Liver (tissue), 9 donors: ENCODE measurements around the gene RSBN1. TPM values are rescaled to one million over a fixed set of nuclear protein-coding genes. Genes with fewer than 3 reads are reported as not detected.
"Not testable (repeated sequence)": the region's sequence is repeated elsewhere in the genome, so short reads cannot be mapped to it uniquely, and the experiment has no call there.

Source experiments
- DNase-seq: peaks from one replicate; pipeline ENCODE4 v3.0.0-alpha.2; 2017; ENCODE audit warnings: low spot score
- H3K27ac ChIP-seq, 2 donors: one replicate each; pipeline ENCODE4 v1.7.0; 2013; ENCODE audit warnings: inconsistent platforms in 2 of 2, low read length in 2 of 2, control low read depth in 1 of 2, low read depth in 1 of 2, mild to moderate bottlenecking in 1 of 2
- H3K27me3 ChIP-seq, 4 donors: one replicate each; pipeline versions ENCODE4 v1.6.1 to v1.7.0; 2013; ENCODE audit warnings: low read length in 3 of 4, inconsistent platforms in 1 of 4, mild to moderate bottlenecking in 1 of 4, moderate library complexity in 1 of 4; ENCODE audit not compliant: control insufficient read depth in 4 of 4, insufficient read depth in 4 of 4
- H3K36me3 ChIP-seq, 4 donors: one replicate each; pipeline versions ENCODE4 v1.6.1 to v1.7.0; 2013; ENCODE audit warnings: low read length in 3 of 4, mild to moderate bottlenecking in 3 of 4, low read depth in 1 of 4, moderate library complexity in 1 of 4; ENCODE audit not compliant: control insufficient read depth in 4 of 4, insufficient read depth in 3 of 4
- H3K4me1 ChIP-seq, 4 donors: one replicate each; pipeline versions ENCODE4 v1.6.1 to v1.7.0; 2013; ENCODE audit warnings: low read length in 3 of 4, mild to moderate bottlenecking in 3 of 4, moderate library complexity in 1 of 4; ENCODE audit not compliant: control insufficient read depth in 4 of 4, insufficient read depth in 4 of 4
- H3K4me3 ChIP-seq, 3 donors: one replicate each; pipeline versions ENCODE4 v1.6.1 to v1.7.0; 2013; ENCODE audit warnings: low read length in 3 of 3, control low read depth in 1 of 3, low read depth in 1 of 3, mild to moderate bottlenecking in 1 of 3
- H3K9ac ChIP-seq, 2 donors: one replicate each; pipeline ENCODE4 v1.7.0; 2013; ENCODE audit warnings: low read length in 2 of 2, mild to moderate bottlenecking in 2 of 2, moderate library complexity in 2 of 2, control low read depth in 1 of 2, low read depth in 1 of 2
- H3K9me3 ChIP-seq, 4 donors: one replicate each; pipeline versions ENCODE4 v1.6.1 to v1.7.0; 2013; ENCODE audit warnings: low read length in 3 of 4; ENCODE audit not compliant: control insufficient read depth in 4 of 4
- EGR1 ChIP-seq, 2 donors: IDR thresholded peaks; 2 replicates each; pipeline ENCODE4 v1.6.1; 2016 to 2018; ENCODE audit warnings: antibody characterized with exemption in 2 of 2, low read depth in 2 of 2
- FOXA1 ChIP-seq: IDR thresholded peaks from 2 replicates; pipeline ENCODE4 v1.6.1; 2016; ENCODE audit warnings: antibody characterized with exemption
- FOXA2 ChIP-seq: IDR thresholded peaks from 2 replicates; pipeline ENCODE4 v1.6.1; 2016; ENCODE audit warnings: antibody characterized with exemption
- GABPA ChIP-seq, 2 donors: IDR thresholded peaks in 1 of 2; conservative IDR thresholded peaks in 1 of 2; 2 replicates each; pipeline ENCODE4 v1.6.1; 2016; ENCODE audit warnings: antibody characterized with exemption in 2 of 2, mild to moderate bottlenecking in 1 of 2, moderate library complexity in 1 of 2
- HNF4A ChIP-seq, 2 donors: conservative IDR thresholded peaks; 2 replicates each; pipeline ENCODE4 v1.6.1; 2016; ENCODE audit warnings: antibody characterized with exemption in 2 of 2, mild to moderate bottlenecking in 2 of 2
- HNF4G ChIP-seq: IDR thresholded peaks from 2 replicates; pipeline ENCODE4 v1.6.1; 2016; ENCODE audit warnings: antibody characterized with exemption
- JUND ChIP-seq, 2 donors: IDR thresholded peaks; 2 replicates each; pipeline ENCODE4 v1.6.1; 2016; ENCODE audit warnings: antibody characterized with exemption in 2 of 2
- NR2F2 ChIP-seq: IDR thresholded peaks from 2 replicates; pipeline ENCODE4 v1.6.1; 2016; ENCODE audit warnings: antibody characterized with exemption
- RAD21 ChIP-seq, 2 donors: IDR thresholded peaks; 2 replicates each; pipeline ENCODE4 v1.6.1; 2016; ENCODE audit warnings: antibody characterized with exemption in 2 of 2, mild to moderate bottlenecking in 2 of 2
- RXRA ChIP-seq, 2 donors: IDR thresholded peaks; 2 replicates each; pipeline ENCODE4 v1.6.1; 2017 to 2018; ENCODE audit warnings: antibody characterized with exemption in 2 of 2, mild to moderate bottlenecking in 1 of 2
- SP1 ChIP-seq: IDR thresholded peaks from 2 replicates; pipeline ENCODE4 v1.6.1; 2018; ENCODE audit warnings: antibody characterized with exemption, mild to moderate bottlenecking
- TAF1 ChIP-seq: conservative IDR thresholded peaks from 2 replicates; pipeline ENCODE4 v1.6.1; 2016; ENCODE audit warnings: antibody characterized with exemption, mild to moderate bottlenecking
- YY1 ChIP-seq: IDR thresholded peaks from 2 replicates; pipeline ENCODE4 v1.6.1; 2016; ENCODE audit warnings: antibody characterized with exemption, mild to moderate bottlenecking
- WGBS: extraction: QIAGEN DNeasy Blood & Tissue Kit; methylation state at CpG from one replicate; pipeline ENCODE4 v1.1.7; 2013; 5-methylcytosine and 5-hydroxymethylcytosine counted together
- polyA plus RNA-seq, 2 donors: library from polyadenylated mRNA; stranded (reverse) in 1 of 2; unstranded in 1 of 2; fragments of 200-250 nt in 1 of 2; fragments of >200 nt in 1 of 2; fragmentation: Nextera tagmentation in 1 of 2; extraction: Ambion mirVana in 1 of 2; gene quantifications; one replicate each; pipeline versions ENCODE4 v1.2.1 to v1.2.3, GENCODE V29; 2013 to 2015
- total RNA-seq, 2 donors: library from RNA; depleted of rRNA; stranded (reverse); fragments of >200 nt; gene quantifications; one replicate each; pipeline ENCODE4 v1.2.3, GENCODE V29; 2014
- TF ChIP-seq, protein P1 (sequence below): IDR thresholded peaks from 2 replicates; pipeline ENCODE4 v1.6.1; 2016; ENCODE audit warnings: antibody characterized with exemption
- TF ChIP-seq, protein P2 (sequence below): fragments of 150-350 bp; IDR thresholded peaks from 2 replicates; pipeline ENCODE4 v1.5.1; 2017; ENCODE audit warnings: improper control_type of control experiment, low read depth, low read length; ENCODE audit not compliant: missing input control
- TF ChIP-seq, protein P3 (sequence below): IDR thresholded peaks from 2 replicates; pipeline ENCODE4 v1.6.1; 2016; ENCODE audit warnings: antibody characterized with exemption, mild to moderate bottlenecking
- TF ChIP-seq, protein P4 (sequence below): IDR thresholded peaks from 2 replicates; pipeline ENCODE4 v1.6.1; 2016; ENCODE audit warnings: antibody characterized with exemption
- TF ChIP-seq, protein P5 (sequence below): IDR thresholded peaks from 2 replicates; pipeline ENCODE4 v1.6.1; 2016; ENCODE audit warnings: antibody characterized with exemption
- donor health status: healthy.
- donor health status: healthy.
- donor health status: healthy.
- donor health status: healthy.
- donor health status: healthy.

The RSBN1 gene
- total and polyA plus RNA-seq, 4 donors = 2.3 to 11.3 (median 5.6) TPM

DNA sequence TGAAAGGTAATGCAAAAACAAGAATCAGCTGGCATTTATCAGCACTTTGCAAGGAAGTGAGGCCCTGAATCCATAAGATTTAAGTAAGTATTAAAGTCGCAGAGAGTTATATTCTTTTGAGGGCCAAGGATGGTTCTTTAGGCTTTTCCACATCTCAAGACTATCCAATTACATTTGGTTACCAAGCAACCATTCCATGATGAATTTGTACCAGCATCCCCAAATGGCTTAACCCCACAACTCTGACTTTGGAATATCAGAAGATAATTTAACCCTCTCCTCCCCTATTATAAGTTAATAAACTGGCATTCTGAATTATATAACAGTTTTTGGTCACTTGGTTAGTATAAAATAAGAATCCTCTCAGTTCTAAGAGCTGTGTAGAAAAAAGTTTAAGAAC is 55.8 kb downstream of the RSBN1 start:
- no peak overlapping the region for H3K9ac ChIP-seq
- peaks cover 1 to 23% (median 14%) of the 10 kb centered on the region in 4 donors for H3K4me1 ChIP-seq
- WGBS = 97% methylated on average over 1 of the region's 1 CpG
- no peak overlapping the region for H3K4me3 ChIP-seq
- no peak for DNase-seq
- H3K36me3 ChIP-seq = peaks cover 0 to 4% (median 0%) of the 10 kb centered on the region in 4 donors
- H3K9me3 ChIP-seq = no peaks in the 10 kb centered on the region
- H3K27me3 ChIP-seq = no peaks in the 10 kb centered on the region
- no peak overlapping the region for H3K27ac ChIP-seq
- TF ChIP-seq, protein P1, sequence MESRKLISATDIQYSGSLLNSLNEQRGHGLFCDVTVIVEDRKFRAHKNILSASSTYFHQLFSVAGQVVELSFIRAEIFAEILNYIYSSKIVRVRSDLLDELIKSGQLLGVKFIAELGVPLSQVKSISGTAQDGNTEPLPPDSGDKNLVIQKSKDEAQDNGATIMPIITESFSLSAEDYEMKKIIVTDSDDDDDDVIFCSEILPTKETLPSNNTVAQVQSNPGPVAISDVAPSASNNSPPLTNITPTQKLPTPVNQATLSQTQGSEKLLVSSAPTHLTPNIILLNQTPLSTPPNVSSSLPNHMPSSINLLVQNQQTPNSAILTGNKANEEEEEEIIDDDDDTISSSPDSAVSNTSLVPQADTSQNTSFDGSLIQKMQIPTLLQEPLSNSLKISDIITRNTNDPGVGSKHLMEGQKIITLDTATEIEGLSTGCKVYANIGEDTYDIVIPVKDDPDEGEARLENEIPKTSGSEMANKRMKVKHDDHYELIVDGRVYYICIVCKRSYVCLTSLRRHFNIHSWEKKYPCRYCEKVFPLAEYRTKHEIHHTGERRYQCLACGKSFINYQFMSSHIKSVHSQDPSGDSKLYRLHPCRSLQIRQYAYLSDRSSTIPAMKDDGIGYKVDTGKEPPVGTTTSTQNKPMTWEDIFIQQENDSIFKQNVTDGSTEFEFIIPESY = no peak
- TF ChIP-seq JUND (IDR thresholded peaks at IDR 0.05) (no peak), GABPA (IDR thresholded peaks at IDR 0.05 in 1 of 2, conservative IDR thresholded peaks at IDR 0.05 in 1 of 2) (no peak), RXRA (IDR thresholded peaks at IDR 0.05) (no peak), SP1 (no peak)

DNA sequence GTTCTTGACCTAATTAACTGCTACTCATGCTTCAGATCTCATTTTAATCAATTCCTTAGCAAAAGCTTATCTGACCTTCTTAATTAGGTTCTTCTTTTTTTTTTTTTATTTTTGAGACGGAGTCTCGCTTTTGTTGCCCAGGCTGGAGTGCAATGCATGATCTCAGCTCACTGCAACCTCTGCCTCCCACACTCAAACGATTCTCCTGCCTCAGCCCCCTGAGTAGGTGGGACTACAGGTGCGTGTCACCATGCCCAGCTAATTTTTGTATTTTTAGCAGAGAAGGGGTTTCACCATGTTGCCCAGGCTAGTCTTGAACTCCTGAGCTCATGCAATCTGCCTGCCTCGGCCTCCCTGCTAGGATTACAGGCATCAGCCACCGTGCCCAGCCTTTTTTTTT is 58.9 kb downstream of the RSBN1 start:
- not testable (repeated sequence) for DNase-seq, H3K27ac ChIP-seq, H3K4me3 ChIP-seq, H3K9me3 ChIP-seq, H3K9ac ChIP-seq, H3K27me3 ChIP-seq
- H3K4me1 ChIP-seq = peaks cover 1 to 11% (median 9%) of the 10 kb centered on the region in 4 donors
- peaks cover 3 to 12% (median 6%) of the 10 kb centered on the region in 4 donors for H3K36me3 ChIP-seq
- 93% methylated on average over 6 of the region's 6 CpGs for WGBS

DNA sequence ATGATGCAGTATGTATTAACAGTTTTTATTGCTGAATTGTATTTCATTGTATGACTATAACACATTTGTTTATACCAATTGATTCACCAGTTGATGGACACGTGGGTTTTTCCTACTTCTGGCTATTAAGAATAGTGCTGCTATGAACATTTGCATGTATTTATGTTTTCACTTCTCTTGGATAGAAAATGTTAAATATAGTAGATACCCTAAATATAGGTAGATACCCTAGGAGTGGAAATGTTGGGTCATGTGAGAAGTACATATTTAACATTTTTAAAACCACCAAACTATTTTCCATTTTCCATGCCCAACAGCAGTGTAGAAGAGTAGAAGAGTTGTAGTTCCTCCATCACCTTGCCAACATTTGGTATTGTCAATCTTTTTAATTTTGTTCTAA is 60.8 kb downstream of the RSBN1 start:
- H3K36me3 ChIP-seq = peaks cover 3 to 12% (median 6%) of the 10 kb centered on the region in 4 donors
- DNase-seq = no peak
- 96% methylated on average over 1 of the region's 1 CpG for WGBS
- no peak for TF ChIP-seq HNF4G
- no peak for TF ChIP-seq FOXA2
- TF ChIP-seq, protein P2, sequence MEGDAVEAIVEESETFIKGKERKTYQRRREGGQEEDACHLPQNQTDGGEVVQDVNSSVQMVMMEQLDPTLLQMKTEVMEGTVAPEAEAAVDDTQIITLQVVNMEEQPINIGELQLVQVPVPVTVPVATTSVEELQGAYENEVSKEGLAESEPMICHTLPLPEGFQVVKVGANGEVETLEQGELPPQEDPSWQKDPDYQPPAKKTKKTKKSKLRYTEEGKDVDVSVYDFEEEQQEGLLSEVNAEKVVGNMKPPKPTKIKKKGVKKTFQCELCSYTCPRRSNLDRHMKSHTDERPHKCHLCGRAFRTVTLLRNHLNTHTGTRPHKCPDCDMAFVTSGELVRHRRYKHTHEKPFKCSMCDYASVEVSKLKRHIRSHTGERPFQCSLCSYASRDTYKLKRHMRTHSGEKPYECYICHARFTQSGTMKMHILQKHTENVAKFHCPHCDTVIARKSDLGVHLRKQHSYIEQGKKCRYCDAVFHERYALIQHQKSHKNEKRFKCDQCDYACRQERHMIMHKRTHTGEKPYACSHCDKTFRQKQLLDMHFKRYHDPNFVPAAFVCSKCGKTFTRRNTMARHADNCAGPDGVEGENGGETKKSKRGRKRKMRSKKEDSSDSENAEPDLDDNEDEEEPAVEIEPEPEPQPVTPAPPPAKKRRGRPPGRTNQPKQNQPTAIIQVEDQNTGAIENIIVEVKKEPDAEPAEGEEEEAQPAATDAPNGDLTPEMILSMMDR = no peak
- no peak for TF ChIP-seq TAF1
- TF ChIP-seq HNF4A (conservative IDR thresholded peaks at IDR 0.05) = no peak
- TF ChIP-seq JUND (IDR thresholded peaks at IDR 0.05) = no peak
- TF ChIP-seq, protein P1 = no peak
- TF ChIP-seq, protein P3, sequence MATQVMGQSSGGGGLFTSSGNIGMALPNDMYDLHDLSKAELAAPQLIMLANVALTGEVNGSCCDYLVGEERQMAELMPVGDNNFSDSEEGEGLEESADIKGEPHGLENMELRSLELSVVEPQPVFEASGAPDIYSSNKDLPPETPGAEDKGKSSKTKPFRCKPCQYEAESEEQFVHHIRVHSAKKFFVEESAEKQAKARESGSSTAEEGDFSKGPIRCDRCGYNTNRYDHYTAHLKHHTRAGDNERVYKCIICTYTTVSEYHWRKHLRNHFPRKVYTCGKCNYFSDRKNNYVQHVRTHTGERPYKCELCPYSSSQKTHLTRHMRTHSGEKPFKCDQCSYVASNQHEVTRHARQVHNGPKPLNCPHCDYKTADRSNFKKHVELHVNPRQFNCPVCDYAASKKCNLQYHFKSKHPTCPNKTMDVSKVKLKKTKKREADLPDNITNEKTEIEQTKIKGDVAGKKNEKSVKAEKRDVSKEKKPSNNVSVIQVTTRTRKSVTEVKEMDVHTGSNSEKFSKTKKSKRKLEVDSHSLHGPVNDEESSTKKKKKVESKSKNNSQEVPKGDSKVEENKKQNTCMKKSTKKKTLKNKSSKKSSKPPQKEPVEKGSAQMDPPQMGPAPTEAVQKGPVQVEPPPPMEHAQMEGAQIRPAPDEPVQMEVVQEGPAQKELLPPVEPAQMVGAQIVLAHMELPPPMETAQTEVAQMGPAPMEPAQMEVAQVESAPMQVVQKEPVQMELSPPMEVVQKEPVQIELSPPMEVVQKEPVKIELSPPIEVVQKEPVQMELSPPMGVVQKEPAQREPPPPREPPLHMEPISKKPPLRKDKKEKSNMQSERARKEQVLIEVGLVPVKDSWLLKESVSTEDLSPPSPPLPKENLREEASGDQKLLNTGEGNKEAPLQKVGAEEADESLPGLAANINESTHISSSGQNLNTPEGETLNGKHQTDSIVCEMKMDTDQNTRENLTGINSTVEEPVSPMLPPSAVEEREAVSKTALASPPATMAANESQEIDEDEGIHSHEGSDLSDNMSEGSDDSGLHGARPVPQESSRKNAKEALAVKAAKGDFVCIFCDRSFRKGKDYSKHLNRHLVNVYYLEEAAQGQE = no peak
- no peak for TF ChIP-seq RXRA (IDR thresholded peaks at IDR 0.05)
- TF ChIP-seq, protein P4, sequence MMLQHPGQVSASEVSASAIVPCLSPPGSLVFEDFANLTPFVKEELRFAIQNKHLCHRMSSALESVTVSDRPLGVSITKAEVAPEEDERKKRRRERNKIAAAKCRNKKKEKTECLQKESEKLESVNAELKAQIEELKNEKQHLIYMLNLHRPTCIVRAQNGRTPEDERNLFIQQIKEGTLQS = no peak
- no peak for TF ChIP-seq RAD21 (IDR thresholded peaks at IDR 0.05)
- no peak for TF ChIP-seq GABPA (IDR thresholded peaks at IDR 0.05 in 1 of 2, conservative IDR thresholded peaks at IDR 0.05 in 1 of 2)
- no peak for TF ChIP-seq YY1
- TF ChIP-seq, protein P5, sequence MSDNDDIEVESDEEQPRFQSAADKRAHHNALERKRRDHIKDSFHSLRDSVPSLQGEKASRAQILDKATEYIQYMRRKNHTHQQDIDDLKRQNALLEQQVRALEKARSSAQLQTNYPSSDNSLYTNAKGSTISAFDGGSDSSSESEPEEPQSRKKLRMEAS = no peak
- TF ChIP-seq EGR1 (IDR thresholded peaks at IDR 0.05; ENCODE audit: low read depth in 2 of 2) = no peak
- TF ChIP-seq NR2F2 = no peak
- TF ChIP-seq SP1 = no peak
- TF ChIP-seq FOXA1 = no peak
- no peaks in the 10 kb centered on the region for H3K27me3 ChIP-seq
- H3K9ac ChIP-seq = no peak overlapping the region
- H3K4me3 ChIP-seq = no peak overlapping the region
- H3K4me1 ChIP-seq = peaks cover 0 to 5% (median 0%) of the 10 kb centered on the region in 4 donors
- H3K9me3 ChIP-seq = no peaks in the 10 kb centered on the region
- no peak overlapping the region for H3K27ac ChIP-seq
